Activated effector memory CD4-positive, alpha-beta T cell treated with anti-CD3 and anti-CD28 coated beads, Interleukin-2, amount 50 U/mL, for 16 hours (primary cell): ENCODE measurements around the gene PIK3R1.

Experiments
- DNase-seq: peaks from one replicate; pipeline ENCODE4 v3.0.0-alpha.2; 2020

Gene PIK3R1

GRCh38 chr5:68303754-68304420 is 88.3 kb downstream of the PIK3R1 start:
- DNase-seq, result no peak

DNA sequence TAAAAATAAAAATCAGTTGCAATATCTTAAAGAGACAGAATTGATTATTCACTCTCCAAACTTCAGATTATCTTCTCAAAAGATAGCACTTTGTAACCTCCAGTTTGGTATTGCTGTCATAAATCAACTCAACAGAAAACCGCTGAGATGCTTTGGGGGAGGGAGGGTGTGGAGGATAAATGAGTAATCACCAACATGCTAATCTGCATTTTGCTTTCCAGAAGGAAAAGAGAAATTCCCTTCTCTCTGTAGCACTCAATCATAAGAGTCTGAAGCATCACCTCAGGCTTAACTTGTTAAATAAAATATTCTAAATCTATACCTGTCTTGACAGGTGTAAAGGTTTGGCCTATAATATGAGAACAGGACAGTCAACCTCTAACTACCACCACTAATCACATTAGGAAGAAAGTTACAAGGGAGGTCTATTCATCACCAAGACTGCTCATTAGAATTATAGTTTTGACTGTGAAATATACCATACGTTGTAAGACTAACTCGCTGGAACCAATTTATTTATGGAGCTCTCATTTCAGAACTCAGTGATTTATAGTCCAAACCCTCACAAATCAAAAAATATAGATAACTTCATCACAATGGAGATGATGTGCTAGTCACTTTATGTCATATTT is 89.0 kb downstream of the PIK3R1 start:
- DNase-seq, result no peak

- DNase-seq, result no peak
These were observed 89.8 kb downstream of the PIK3R1 start for GRCh38 chr5:68305223-68305870.

- DNase-seq, result no peak
These were observed 90.9 kb downstream of the PIK3R1 start for GRCh38 chr5:68306361-68307014.

- no peak for DNase-seq
These were observed 97.8 kb downstream of the PIK3R1 start for GRCh38 chr5:68313336-68313735.

DNA sequence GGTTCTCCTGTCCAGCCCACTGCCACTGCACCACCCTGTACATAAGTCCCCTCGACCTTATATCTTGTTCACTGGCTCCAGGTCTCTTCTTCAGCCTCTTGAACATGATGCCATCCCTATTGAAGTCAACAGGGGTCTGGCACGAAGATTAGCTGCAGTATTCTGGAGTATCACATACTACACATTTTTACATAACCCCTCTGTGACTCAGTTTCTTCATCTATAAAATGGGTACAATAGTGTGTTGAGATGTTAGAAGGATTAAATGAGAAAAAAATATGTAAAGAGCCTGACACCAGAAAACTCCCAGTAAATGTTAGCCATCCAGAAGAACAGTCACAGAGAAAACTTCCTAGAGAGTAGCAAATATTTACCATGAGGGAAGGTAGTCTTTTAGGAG is 98.9 kb downstream of the PIK3R1 start:
- DNase-seq, result no peak

- peak; percentile 78 for DNase-seq
These were observed 100.2 kb downstream of the PIK3R1 start for GRCh38 chr5:68315679-68316271.

DNA sequence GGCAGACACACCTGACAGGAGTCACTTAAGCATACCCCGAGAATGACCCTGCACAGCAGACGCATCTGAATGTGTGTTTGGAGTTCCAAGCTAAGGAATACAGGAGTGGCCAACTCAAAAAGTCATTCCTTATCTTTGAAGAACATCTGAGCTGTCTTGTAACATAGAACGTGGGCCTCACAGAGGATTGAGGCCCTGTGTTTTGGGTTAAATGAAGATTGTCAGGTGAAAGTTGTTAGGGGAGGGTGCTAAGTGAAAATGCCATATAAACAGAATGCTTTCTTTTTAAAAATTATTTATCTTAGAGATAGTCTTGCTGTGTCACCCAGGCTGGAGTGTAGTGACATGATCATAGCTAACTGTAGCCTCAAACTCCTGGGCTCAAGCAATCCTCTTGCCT is 100.9 kb downstream of the PIK3R1 start:
- DNase-seq, result no peak

DNA sequence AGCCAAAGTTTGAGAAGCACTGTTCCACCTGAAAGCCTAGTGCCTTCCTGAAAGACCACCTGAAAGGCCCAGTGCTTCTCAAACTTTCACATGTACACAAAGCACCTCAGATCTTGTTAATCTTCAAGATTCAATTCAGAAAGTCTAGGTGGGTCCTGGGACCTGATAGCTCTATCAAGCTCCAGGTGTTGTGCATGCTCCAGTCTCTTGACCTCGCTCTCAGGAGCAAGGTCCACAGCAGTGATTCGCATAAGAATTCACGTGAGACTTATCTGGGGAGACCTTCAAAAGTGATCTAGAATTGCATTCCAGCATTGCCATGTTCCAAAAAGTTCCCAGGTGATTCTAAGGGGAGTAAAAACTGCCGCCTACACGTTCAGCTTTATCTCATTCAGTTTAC is 102.1 kb downstream of the PIK3R1 start:
- DNase-seq, result no peak

DNA sequence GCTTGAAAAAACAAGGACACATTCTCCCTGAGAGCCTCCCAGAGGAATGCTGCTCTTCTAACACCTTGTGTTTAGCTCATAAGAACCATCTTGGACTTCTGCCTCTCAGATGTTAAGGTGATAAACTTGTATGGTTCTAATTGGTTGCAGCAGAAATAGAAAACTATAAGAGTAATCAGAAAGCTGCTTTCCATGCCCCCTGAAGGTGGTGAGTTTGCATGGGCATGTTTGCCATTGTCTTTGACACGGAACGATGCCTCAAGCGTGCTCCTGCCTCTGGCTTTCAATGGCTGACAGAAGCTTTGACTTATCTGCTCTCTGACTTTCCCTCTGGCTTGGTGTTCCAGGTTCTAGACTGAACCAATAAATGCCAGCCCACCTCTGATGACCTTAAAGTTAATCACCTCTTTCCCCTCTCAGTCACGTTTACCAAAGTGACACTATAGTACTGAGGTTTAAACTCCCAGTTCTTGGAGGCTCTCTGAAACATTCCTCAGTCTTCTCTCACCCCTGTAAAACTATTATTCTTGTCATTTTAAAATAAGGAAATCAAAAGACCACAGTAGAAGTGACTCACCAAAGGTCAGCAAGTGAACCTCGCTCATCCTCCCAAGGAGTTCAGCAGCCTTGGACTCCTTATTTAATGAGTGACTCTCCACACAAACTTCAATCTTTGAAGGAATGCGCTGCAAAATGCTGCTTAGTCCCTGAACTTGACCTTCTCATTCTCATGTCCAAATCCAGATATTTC is 103.6 kb downstream of the PIK3R1 start:
- DNase-seq, result no peak

GRCh38 chr5:68319706-68320412 is 104.3 kb downstream of the PIK3R1 start:
- no peak for DNase-seq

GRCh38 chr5:68320413-68320986 is 104.9 kb downstream of the PIK3R1 start:
- DNase-seq, result no peak

- no peak for DNase-seq
These were observed 109.6 kb downstream of the PIK3R1 start for GRCh38 chr5:68325065-68325580.

DNA sequence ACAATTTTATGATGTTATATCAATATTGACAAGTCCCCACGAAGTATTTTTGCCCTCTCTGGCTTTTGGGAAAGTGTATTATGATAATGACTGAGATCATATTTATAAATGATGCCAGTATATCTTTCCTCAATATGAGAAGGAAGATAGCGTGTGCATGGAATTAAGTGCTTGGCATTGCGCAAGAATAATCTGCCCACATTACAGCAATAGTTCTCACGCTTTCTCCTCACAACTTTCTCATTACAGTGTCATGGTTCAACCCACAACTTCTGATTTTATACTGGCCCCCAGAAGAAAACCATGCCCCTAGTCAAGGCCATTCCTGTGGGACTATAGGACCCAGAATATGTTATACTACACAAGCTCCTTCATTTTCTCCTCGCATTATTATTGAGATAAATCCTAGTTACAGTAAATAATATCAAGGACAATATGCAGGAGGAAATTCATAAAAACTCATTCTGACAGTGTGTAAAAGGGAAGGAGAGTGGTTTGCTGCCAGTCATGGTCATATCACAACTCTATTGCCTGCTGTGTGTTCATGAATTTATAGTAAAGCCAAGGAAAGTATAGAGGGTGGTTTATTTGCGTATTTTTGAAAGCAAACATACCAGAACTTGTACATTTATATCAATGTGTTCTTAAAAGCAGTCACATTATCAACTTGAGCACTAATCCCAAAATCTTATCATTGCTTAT is 114.1 kb downstream of the PIK3R1 start:
- no peak for DNase-seq

DNA sequence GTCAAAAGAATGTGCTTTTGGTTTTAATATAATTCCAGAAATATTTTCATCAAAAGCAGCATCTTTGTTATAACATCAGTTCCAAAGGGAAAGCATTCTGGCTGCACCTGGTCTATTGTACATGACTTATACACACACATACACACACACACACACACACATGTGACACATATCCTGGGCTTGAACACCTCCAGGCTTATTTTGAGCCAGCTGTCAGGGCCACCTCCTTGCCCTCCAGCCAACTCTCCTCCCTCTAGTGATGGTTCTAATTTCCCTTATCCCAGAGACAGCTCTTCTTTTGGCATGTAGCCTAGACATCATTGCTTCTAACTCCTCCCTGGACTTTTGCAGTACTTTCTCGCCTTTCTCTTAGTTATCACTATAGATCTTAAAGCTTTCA is 115.0 kb downstream of the PIK3R1 start:
- DNase-seq, result no peak

GRCh38 chr5:68331192-68332079 is 115.9 kb downstream of the PIK3R1 start:
- no peak for DNase-seq

DNA sequence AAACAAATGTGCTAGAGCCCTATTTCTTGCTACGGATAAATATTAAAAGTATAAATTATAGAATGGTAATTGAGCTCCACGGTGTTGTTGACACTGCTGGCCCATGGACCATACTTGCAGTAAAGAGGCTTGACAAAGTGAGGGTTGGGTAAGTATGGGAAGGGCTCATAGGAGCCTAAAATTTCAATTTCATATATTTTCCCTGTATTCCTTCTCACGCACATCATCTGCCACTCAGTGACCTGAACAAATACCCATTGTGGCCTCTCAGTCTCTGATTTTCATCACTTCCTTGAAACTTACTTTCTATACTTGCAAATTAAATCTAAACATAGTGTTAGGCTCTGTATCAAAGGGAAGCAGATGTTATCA is 116.5 kb downstream of the PIK3R1 start:
- DNase-seq, result no peak

GRCh38 chr5:68332556-68332955 is 117.0 kb downstream of the PIK3R1 start:
- DNase-seq, result no peak

- no peak for DNase-seq
These were observed 118.3 kb downstream of the PIK3R1 start for GRCh38 chr5:68333649-68334552.
